Neural cell (in vitro differentiated cells): ENCODE results near the gene MARS2. TPM values are rescaled to one million over a fixed set of nuclear protein-coding genes. Genes with fewer than 3 reads are reported as not detected.
"Not testable (repeated sequence)": the region's sequence is repeated elsewhere in the genome, so short reads cannot be mapped to it uniquely, and the experiment has no call there.

Experiments
- H2AFZ ChIP-seq: fragments of 200-600, 300-800 bp; sonication (generic), shearing (Covaris generic); 2 replicates; pipeline ENCODE4 v1.6.0; 2014; ENCODE audit warnings: low read depth, mild to moderate bottlenecking, antibody characterized with exemption, low read length, moderate library complexity
- H3F3A ChIP-seq: fragments of 200-600 bp; shearing (Covaris generic); 2 replicates; pipeline ENCODE4 v1.6.1; 2016; ENCODE audit warnings: mild to moderate bottlenecking, moderate library complexity, mixed read lengths, antibody characterized with exemption, low read length; ENCODE audit not compliant: insufficient read depth, poor library complexity, severe bottlenecking
- H3K27ac ChIP-seq: fragments of 200-600, 300-800 bp; sonication (generic), shearing (Covaris generic); 2 replicates; pipeline ENCODE4 v1.5.1; 2014; ENCODE audit warnings: mild to moderate bottlenecking, low read length, moderate library complexity
- H3K27me3 ChIP-seq: fragments of 300-800, 200-600 bp; sonication (generic), shearing (Covaris generic); 2 replicates; pipeline ENCODE4 v1.6.0; 2014; ENCODE audit warnings: mild to moderate bottlenecking, low read depth, low read length, moderate library complexity; ENCODE audit not compliant: insufficient read depth
- H3K36me3 ChIP-seq: fragments of 300-800, 200-600 bp; sonication (generic), shearing (Covaris generic); 2 replicates; pipeline ENCODE4 v1.5.1; 2014; ENCODE audit warnings: mild to moderate bottlenecking, antibody characterized with exemption, low read length, moderate library complexity; ENCODE audit not compliant: insufficient read depth
- H3K4me2 ChIP-seq: fragments of 300-800, 200-600 bp; sonication (generic), shearing (Covaris generic); 2 replicates; pipeline ENCODE4 v1.6.0; 2014; ENCODE audit warnings: mild to moderate bottlenecking, low read length
- H3K4me3 ChIP-seq: fragments of 300-800, 200-600 bp; sonication (generic), shearing (Covaris generic); 2 replicates; pipeline ENCODE4 v1.5.1; 2014; ENCODE audit warnings: mild to moderate bottlenecking, low read length, moderate library complexity
- H3K79me2 ChIP-seq: fragments of 200-600 bp; shearing (Covaris generic); replicated peaks from 2 replicates; pipeline ENCODE4 v1.6.0; 2014; ENCODE audit warnings: mild to moderate bottlenecking, low read length, moderate library complexity; ENCODE audit not compliant: insufficient read depth
- H3K9ac ChIP-seq: fragments of 300-800, 200-600 bp; sonication (generic), shearing (Covaris generic); 2 replicates; pipeline ENCODE4 v1.6.1; 2016; ENCODE audit warnings: mild to moderate bottlenecking, low read length, mixed read lengths
- H3K9me2 ChIP-seq: fragments of 200-600 bp; shearing (Covaris generic); 2 replicates; pipeline ENCODE4 v1.6.1; 2016; ENCODE audit warnings: mild to moderate bottlenecking, low read length, mixed read lengths; ENCODE audit not compliant: insufficient read depth
- H3K9me3 ChIP-seq: fragments of 200-600, 300-800 bp; sonication (generic), shearing (Covaris generic); 2 replicates; pipeline ENCODE4 v1.6.1; 2016; ENCODE audit warnings: mild to moderate bottlenecking, mixed run types, low read length, moderate library complexity, mixed read lengths
- H4K20me1 ChIP-seq: fragments of 200-600 bp; shearing (Covaris generic); 2 replicates; pipeline ENCODE4 v1.6.1; 2016; ENCODE audit warnings: mild to moderate bottlenecking, mixed run types; ENCODE audit not compliant: insufficient read depth
- MXI1 ChIP-seq: fragments of 450-650 bp; conservative IDR thresholded peaks from 2 replicates; pipeline ENCODE4 v1.6.1; 2014; ENCODE audit warnings: antibody characterized with exemption, mild to moderate bottlenecking; ENCODE audit not compliant: poor library complexity, severe bottlenecking
- POLR2AphosphoS5 ChIP-seq: IDR thresholded peaks from 2 replicates; pipeline ENCODE4 v1.6.1; 2012
- polyA plus RNA-seq: library from polyadenylated mRNA; depleted of rRNA; stranded (reverse); fragments of >200 nt; gene quantifications from 2 replicates; pipeline ENCODE4 v1.2.3, GENCODE V29; 2014

MARS2 gene
- polyA plus RNA-seq, 1 donor from 2014 or later, result 3.8 TPM

DNA sequence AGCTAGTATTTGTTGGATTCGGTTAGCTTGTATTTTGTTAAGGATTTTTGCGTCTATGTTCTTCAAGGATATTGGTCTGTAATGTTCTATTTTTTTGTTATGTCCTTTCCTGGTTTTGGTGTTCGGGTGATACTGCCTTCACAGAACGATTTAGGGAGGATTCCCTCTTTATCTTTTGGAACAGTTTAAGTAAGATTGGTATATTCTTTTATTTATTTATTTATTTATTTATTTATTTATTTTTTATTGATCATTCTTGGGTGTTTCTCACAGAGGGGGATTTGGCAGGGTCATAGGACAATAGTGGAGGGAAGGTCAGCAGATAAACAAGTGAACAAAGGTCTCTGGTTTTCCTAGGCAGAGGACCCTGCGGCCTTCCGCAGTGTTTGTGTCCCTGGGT lies 10.0 kb upstream of the MARS2 start:
- not testable (repeated sequence) for H3K27me3 ChIP-seq, H3F3A ChIP-seq, H3K9me2 ChIP-seq, H3K36me3 ChIP-seq, H3K9me3 ChIP-seq, H3K4me2 ChIP-seq, H3K27ac ChIP-seq, H4K20me1 ChIP-seq, H2AFZ ChIP-seq, H3K4me3 ChIP-seq, H3K79me2 ChIP-seq, H3K9ac ChIP-seq

- not testable (repeated sequence) for H3K4me3 ChIP-seq, H3F3A ChIP-seq, H3K36me3 ChIP-seq, H3K27me3 ChIP-seq, H2AFZ ChIP-seq, H4K20me1 ChIP-seq, H3K79me2 ChIP-seq, H3K4me2 ChIP-seq, H3K9ac ChIP-seq, H3K27ac ChIP-seq, H3K9me2 ChIP-seq, H3K9me3 ChIP-seq
These were observed 9.2 kb upstream of the MARS2 start for GRCh38 chr2:197695971-197696370.

DNA sequence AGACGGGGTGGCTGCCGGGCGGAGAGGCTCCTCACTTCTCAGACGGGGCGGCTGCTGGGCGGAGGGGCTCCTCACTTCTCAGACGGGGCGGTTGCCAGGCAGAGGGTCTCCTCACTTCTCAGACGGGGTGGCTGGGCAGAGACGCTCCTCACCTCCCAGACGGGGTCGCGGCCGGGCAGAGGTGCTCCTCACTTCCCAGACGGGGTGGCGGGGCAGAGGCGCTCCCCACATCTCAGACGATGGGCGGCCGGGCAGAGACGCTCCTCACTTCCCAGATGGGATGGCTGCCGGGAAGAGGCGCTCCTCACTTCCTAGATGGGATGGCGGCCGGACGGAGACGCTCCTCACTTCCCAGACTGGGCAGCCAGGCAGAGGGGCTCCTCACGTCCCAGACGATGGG lies 8.6 kb upstream of the MARS2 start:
- H3K4me3 ChIP-seq, H3K79me2 ChIP-seq: not testable (repeated sequence)

GRCh38 chr2:197699724-197700123 lies 5.4 kb upstream of the MARS2 start:
- H3K27ac ChIP-seq, H2AFZ ChIP-seq, H3K4me2 ChIP-seq, H3F3A ChIP-seq, H3K9me3 ChIP-seq, H3K36me3 ChIP-seq, H3K79me2 ChIP-seq, H3K9ac ChIP-seq, H3K9me2 ChIP-seq, H4K20me1 ChIP-seq, H3K4me3 ChIP-seq, H3K27me3 ChIP-seq: not testable (repeated sequence)

More for the DNA sequence above, 8.6 kb upstream of the MARS2 start:
- H3K4me2 ChIP-seq, H3K36me3 ChIP-seq, H2AFZ ChIP-seq, H3K27ac ChIP-seq, H3K9ac ChIP-seq, H4K20me1 ChIP-seq, H3K9me3 ChIP-seq, H3K27me3 ChIP-seq, H3F3A ChIP-seq, H3K9me2 ChIP-seq: not testable (repeated sequence)

- H3F3A ChIP-seq, result no peaks in the 10 kb centered on the region
- H3K4me2 ChIP-seq, result no peak overlapping the region
- H2AFZ ChIP-seq, result no peak overlapping the region
- no peaks in the 10 kb centered on the region for H3K9me2 ChIP-seq
- no peak for TF ChIP-seq MXI1
- no peak for TF ChIP-seq POLR2AphosphoS5
- no peaks in the 10 kb centered on the region for H3K36me3 ChIP-seq
- H3K9ac ChIP-seq, result no peak overlapping the region
- H3K4me3 ChIP-seq, result no peak overlapping the region
- H3K27me3 ChIP-seq, result no peaks in the 10 kb centered on the region
- H3K9me3 ChIP-seq, result no peaks in the 10 kb centered on the region
- H3K79me2 ChIP-seq, result no peaks in the 10 kb centered on the region
- no peak overlapping the region for H3K27ac ChIP-seq
- no peaks in the 10 kb centered on the region for H4K20me1 ChIP-seq
These were observed 4.2 kb upstream of the MARS2 start for GRCh38 chr2:197700960-197701359.
